Measurements from ENCODE around the gene IFI6.

DNA sequence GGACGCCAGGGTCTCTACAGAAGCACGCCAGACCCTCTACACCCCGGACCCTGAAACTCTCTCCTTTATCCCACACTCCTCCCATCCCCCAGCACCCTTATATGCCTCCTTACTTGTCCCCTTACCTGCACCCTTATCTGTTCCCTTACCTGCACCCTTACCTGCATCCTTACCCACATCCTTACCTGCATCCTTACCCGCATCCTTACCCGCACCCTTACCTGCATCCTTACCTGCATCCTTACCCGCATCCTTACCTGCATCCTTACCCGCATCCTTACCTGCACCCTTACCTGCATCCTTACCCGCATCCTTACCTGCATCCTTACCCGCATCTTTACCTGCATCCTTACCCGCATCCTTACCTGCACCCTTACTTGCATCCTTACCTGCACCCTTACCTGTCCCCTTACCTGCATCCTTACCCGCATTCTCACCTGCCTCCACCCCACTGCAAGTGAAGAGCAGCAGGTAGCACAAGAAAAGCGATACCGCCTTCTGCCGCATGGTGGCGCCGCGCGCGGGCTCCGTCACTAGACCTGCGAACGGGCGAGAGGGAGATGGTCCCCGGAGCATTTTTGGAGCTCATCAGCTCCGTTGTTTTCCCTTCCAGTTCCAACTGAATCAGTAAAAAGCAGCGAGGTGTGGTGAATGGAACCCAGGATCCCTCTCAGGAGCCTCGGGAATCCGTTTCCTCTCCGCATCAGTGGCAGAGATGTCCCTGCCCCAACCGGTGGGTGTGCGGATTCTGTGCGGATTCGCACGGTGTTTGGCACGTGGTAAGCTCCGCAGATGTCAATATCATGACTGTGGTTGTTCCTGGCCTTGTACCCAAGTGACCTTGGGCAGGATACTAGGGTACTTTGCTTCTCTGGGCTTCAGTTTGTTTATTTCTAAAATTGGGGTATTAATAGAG lies 2.9 kb downstream of the IFI6 start:
- TF ChIP-seq EZH2phosphoT487 (IDR thresholded peaks at IDR 0.05; ENCODE audit: insufficient read depth, low read depth) (no peak), EZH2 (IDR thresholded peaks at IDR 0.05; ENCODE audit: insufficient read depth, poor library complexity, severe bottlenecking) (no peak)
